IPS-18a (cell line): ENCODE results near the gene CBX8.

ENCODE experiments used
- H3K27ac ChIP-seq: one replicate; pipeline ENCODE4 v1.5.1; 2013; ENCODE audit warnings: low read length
- H3K27me3 ChIP-seq: one replicate; pipeline ENCODE4 v1.6.1; 2013; ENCODE audit warnings: mild to moderate bottlenecking, low read length; ENCODE audit not compliant: control insufficient read depth, insufficient read depth
- H3K36me3 ChIP-seq: one replicate; pipeline ENCODE4 v1.6.1; 2013; ENCODE audit warnings: low read depth, low read length; ENCODE audit not compliant: control insufficient read depth
- H3K4me1 ChIP-seq: one replicate; pipeline ENCODE4 v1.6.1; 2013; ENCODE audit warnings: low read depth, low read length; ENCODE audit not compliant: control insufficient read depth
- H3K4me3 ChIP-seq: one replicate; pipeline ENCODE4 v1.5.1; 2013; ENCODE audit warnings: low read length
- H3K9ac ChIP-seq: one replicate; pipeline ENCODE4 v1.6.1; 2013; ENCODE audit warnings: mild to moderate bottlenecking, low read length, moderate library complexity
- H3K9me3 ChIP-seq: one replicate; pipeline ENCODE4 v1.6.1; 2013; ENCODE audit warnings: low read depth, low read length; ENCODE audit not compliant: control insufficient read depth

The CBX8 gene

DNA sequence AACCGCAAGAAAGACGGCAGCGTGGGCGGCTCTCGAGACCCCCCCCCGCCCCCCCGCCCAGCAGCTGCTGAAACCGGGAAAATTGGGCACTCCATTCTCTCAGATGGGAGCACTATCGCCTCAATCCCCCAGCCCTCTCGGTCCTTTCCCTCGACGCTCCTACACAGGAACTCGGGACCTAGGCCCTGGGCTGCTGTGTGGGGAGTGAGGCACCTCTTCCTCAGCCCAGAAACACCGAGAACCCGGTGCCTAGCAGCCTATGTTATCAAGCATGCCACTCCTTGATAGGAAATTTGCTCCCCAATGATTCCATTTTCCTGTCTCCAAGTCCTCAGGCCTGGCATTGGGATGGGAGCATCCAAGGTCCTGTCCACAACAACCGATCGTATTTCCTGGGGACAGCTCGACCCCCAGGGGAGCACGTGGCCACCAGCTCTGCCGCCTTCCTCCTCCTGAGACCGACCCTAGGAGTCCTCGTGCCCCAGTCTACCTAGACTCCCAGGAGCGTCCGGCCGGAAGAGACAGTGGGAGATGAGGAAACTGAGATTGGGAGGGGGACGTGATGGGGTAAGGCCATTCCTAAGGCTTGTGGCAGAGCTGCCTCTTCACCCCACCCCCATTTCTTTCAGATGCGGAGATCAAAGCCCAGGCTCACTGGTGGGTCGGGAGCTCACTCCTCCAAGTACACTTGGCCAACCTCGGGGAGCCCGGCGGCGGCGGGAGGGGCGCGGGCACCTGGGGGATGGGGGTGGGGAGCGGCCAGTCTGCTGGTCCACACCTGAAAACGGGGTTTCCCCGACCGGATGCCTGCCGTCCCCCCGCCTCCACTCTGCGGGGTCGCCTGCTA lies 17.5 kb upstream of the CBX8 start:
- Histone ChIP-seq H3K27me3 (peaks cover 92% of the 10 kb centered on the region), H3K4me3 (no peak overlapping the region), H3K36me3 (no peaks in the 10 kb centered on the region), H3K4me1 (peaks cover 20% of the 10 kb centered on the region), H3K27ac (no peak overlapping the region), H3K9ac (no peak overlapping the region), H3K9me3 (no peaks in the 10 kb centered on the region)

DNA sequence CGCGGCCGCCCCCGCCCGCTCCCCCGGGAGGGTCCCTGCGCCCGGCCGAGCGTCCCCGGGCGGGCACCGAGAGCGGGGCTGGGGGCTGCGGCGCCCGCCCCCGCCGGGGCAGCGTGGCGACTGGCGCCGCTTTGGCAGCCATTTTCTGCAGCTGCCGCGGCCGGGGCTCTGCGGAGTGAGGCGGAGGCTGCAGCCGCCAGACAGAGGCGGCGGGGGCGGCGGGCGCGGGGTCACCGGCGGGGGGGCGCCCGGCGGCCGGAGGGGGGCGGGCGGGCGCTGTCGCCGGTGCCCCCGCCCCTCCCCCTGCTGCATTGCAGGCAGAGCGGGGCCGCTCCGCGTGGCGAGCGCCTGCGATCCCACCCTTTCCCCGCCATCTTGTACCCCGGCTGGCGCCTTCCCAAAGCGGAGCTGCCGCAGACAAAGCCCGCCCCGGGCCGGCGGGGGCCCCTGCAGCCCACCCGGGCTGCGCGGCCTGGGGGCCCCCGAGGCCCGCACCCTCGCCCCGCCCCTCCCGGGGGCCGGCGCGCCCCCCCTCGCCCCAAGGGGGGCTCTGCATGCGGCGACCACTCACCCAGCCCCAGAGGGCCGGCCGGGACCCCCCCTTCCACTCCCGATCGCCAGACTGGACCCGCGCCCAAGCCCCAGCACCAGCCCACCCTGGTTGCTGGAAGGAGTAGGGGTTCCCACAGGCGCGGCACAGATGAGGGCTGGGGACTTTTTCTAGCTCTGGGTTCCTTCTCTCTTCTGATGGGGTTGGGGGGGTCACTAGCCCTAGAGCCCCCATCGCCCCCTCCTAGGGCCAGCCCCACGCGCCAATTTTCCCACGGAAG lies 16.6 kb upstream of the CBX8 start:
- Histone ChIP-seq H3K9me3 (no peaks in the 10 kb centered on the region), H3K4me1 (peaks cover 20% of the 10 kb centered on the region), H3K4me3 (no peak overlapping the region), H3K9ac (no peak overlapping the region), H3K27ac (no peak overlapping the region), H3K36me3 (no peaks in the 10 kb centered on the region), H3K27me3 (peaks cover 92% of the 10 kb centered on the region)

DNA sequence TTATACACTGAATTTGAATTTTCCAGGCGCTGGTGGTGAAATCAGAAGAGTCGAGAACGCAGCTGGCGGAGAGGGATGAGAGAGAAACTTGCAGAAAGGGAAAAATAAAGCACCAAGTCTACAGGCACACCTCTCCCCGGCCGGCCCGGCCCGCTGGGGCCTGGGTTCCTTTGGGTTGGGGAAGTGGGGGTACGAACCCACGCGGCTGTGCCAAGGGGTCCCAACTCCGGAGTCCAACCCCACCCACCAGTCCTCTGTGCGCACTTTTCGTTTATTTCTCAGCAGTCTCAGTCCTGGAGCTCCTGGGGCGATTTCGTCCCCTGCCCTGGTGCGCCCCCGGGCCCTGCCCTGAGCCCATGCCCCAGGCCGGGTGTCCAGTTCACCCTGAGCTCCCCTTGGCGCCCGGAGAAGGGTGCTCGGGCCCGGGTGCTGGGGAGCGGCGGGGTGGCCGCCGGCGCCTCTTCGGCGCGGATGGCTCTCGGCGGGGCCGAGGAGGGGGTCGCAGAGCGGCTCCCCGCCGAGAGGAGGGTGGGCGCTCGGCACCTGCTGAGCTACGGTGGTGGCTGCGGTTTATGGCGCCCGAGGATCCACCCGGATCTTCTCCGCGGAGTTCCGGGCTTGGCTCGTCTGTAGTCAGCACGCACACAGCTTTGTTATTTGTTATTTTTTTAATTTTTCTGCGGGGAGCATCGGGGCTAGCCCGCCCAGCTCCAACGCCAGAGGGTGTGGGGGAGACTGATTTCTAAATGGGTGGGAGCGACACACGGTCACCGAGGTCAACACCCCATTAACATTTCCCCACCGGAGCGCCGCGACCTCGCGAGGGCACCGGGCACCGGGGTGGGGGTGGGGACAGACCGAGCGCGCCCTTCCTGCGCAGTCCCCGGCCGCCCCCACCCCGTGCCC lies 15.7 kb upstream of the CBX8 start:
- H3K4me3 ChIP-seq: peak overlapping the region; percentile 6
- H3K36me3 ChIP-seq: no peaks in the 10 kb centered on the region
- H3K27ac ChIP-seq: no peak overlapping the region
- peaks cover 20% of the 10 kb centered on the region for H3K4me1 ChIP-seq
- H3K9me3 ChIP-seq: no peaks in the 10 kb centered on the region
- H3K9ac ChIP-seq: no peak overlapping the region
- peaks cover 92% of the 10 kb centered on the region for H3K27me3 ChIP-seq

DNA sequence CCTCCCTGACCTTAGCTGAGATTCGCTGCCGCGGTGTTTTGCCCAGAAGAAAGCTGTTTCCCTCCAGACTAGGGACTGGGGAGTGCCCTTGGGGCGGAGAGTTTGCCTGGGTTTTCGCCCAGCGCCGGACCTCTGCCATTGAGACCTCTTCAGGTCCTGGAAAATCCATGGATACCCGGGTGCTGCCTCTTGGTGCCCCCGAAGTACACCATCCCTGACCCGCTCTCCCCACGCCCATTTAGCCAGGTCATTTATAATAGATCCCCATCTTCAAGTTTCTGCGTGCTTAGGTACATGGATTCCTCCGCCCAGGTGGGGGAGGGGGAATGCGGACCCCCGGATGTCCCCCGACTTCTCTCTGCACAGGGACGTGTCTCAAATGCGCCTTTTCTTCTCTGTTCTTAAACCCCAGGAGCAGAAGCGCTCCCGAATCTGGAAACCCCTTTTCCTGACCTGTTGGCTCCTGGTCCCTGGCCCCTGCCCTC lies 15.0 kb upstream of the CBX8 start:
- Histone ChIP-seq H3K4me1 (peaks cover 20% of the 10 kb centered on the region), H3K27me3 (peaks cover 92% of the 10 kb centered on the region), H3K36me3 (no peaks in the 10 kb centered on the region), H3K4me3 (no peak overlapping the region), H3K9ac (no peak overlapping the region), H3K9me3 (no peaks in the 10 kb centered on the region), H3K27ac (no peak overlapping the region)

DNA sequence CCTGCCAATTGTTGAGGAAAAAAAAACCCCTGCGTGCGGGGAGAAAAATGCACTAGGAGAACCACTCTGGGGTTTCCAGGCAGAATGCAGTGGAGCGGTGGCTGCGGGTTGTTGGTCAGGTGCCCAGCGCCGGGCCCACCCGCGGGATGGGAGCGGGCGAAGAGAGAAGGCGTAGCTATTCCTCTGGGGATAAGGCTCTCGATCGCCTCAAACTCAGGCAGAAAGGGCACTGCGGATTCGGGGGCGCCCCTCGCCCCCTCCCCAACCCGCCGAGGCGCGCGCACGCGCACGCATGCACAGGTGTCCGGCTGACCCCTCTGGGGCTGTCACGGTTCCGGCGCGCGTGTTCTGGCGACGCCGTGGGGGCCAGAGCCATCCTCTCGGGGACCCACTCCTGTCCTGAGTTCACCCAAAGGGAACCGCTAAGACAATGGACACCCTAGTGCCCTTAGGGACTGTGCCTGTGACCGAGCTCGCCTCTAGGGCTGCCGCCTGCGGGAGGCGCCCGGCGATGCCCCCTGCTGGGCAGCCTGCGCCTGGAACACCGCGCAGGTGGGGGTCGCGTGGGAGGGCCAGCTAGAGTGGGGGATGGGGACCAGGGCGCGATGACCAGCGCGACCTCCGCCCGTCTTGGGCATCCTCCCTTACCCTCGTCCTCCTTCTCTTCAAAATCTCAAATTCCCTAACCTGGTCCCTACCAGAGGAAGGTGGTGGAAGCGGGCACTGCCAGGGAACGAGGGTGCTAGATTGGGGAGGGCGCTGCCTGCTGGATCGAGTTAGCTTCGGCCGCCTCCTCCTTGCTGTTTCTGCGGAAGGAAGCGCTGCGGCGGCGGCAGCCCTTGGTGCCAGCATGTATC lies 14.4 kb upstream of the CBX8 start:
- H3K9me3 ChIP-seq: no peaks in the 10 kb centered on the region
- no peaks in the 10 kb centered on the region for H3K36me3 ChIP-seq
- peaks cover 92% of the 10 kb centered on the region for H3K27me3 ChIP-seq
- H3K9ac ChIP-seq: no peak overlapping the region
- H3K27ac ChIP-seq: no peak overlapping the region
- peaks cover 24% of the 10 kb centered on the region for H3K4me1 ChIP-seq
- H3K4me3 ChIP-seq: peak overlapping the region; percentile 18

DNA sequence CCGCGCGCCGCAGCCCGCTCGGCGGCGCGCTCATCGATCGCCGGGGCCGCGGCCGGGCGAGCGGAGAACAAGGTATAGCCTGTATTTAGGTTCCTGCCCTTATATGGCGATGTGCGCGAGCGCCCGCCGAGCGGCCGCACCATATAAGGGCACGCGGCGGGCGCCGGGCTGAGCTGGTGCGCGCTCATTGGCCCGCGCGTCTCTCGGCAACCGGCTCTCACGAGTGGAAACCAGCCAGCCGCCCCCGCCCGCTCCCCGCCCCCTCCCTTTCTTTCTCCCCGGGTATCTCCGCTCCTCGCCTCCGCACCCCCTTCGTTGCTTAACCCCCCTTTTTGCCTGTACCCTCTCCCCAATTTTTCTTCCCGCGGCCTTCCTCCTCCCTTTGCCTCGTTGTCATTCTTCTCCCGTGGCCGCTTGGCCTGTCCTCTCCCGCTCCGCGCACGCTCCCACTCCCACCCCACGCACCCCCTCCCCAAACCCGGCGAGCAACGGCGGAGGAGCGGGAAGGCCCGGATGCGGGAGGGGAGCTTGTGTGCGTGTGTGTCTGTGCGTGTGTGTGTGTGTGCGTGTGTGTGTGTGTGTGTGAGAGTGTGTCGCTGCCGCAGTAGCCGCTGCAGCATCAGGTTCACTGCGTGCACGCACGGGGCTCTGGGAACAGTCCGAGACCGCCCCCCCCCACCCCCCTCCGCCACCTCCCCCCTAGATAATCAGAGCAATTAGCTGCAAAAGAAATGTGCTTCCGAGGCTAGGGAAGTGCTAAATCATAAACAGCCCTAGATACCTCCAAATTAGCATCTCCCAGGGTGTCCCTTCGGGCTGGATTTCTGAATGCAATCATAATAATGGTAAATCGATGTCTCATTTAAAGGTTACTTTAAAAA lies 13.5 kb upstream of the CBX8 start:
- peak overlapping the region; percentile 28 for H3K4me3 ChIP-seq
- H3K27ac ChIP-seq: no peak overlapping the region
- peaks cover 32% of the 10 kb centered on the region for H3K4me1 ChIP-seq
- no peaks in the 10 kb centered on the region for H3K36me3 ChIP-seq
- H3K9me3 ChIP-seq: no peaks in the 10 kb centered on the region
- peaks cover 92% of the 10 kb centered on the region for H3K27me3 ChIP-seq
- H3K9ac ChIP-seq: peak overlapping the region; percentile 48

DNA sequence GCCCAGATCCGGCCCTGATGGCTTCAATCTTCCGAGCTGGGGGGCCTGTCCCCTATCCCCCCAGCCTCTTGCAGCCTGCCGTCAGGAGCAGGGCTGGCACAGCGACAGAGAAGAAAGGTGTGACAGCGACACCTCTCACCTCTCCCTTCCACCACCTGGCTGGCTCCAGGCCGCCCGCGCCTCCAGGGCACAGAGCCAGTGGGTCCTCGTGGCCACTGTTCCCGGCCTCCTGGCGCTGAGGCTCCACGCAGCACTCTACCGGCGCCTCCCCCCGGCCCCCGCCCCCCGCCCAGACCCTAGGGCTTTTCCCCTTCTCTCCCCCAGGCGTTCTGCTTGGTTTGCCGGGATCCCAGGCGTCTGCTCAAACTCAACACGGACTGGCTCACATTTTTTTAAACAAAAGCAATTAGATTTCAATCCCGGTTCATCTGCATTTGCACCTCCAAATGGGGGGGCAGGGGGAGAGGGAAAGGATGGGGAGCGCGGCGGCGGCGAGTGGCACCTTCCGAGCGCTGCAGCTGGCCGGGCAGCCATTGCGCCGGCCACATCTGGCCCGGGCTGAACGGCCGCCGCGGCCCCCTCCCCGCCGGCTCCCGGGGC lies 12.8 kb upstream of the CBX8 start:
- Histone ChIP-seq H3K4me1 (peaks cover 38% of the 10 kb centered on the region), H3K27ac (no peak overlapping the region), H3K4me3 (no peak overlapping the region), H3K9me3 (no peaks in the 10 kb centered on the region), H3K27me3 (peaks cover 92% of the 10 kb centered on the region), H3K36me3 (no peaks in the 10 kb centered on the region), H3K9ac (no peak overlapping the region)

DNA sequence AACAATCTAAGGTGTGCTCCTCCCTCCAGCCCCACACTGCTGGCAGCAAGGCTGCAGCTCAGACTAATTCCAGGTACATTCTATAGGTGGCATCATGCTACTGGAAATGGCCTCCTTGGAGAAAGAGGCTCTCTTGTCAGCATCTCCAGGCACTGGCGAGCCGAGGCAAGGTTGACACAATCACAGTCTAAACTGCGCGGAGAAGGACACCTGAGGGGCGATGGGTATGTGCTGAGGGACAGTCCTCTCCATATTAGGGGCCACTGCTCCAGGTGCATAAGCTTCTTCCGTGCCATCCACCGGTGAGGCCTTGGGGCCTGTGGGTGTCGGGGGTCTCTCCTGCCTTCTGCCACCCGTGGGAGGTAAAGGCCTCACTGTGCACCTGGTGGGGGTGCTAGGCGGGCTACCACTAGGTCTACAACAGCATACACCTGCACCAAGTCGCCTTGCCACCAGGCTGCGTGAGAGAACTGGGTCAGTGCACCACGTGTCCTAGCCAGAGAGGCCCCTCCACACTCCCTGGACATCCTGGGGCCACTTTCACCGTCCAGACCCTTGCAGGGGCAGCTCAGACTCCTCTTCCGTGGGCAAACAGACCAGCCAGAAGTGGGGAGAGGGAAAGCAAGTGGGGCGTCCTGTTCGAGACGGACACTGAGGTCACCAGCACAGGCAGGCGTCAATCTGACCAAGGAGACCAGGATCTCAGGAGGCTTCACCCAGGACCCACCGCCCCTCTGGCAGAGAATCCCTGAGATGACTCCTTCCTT lies 12.1 kb upstream of the CBX8 start:
- no peak overlapping the region for H3K9ac ChIP-seq
- no peak overlapping the region for H3K4me3 ChIP-seq
- H3K27me3 ChIP-seq: peaks cover 92% of the 10 kb centered on the region
- no peak overlapping the region for H3K27ac ChIP-seq
- H3K9me3 ChIP-seq: no peaks in the 10 kb centered on the region
- H3K4me1 ChIP-seq: peaks cover 36% of the 10 kb centered on the region
- no peaks in the 10 kb centered on the region for H3K36me3 ChIP-seq
